Astrocyte (in vitro differentiated cells and primary cell): ENCODE measurements around the gene TBC1D16. TPM values are rescaled to one million over a fixed set of nuclear protein-coding genes. Genes with fewer than 3 reads are reported as not detected.
A peak's percentile ranks its signal among the peaks of the same experiment; 100 is the strongest.

ENCODE experiments used
- DNase-seq: peaks from one replicate; pipeline ENCODE4 v3.0.0-alpha.2; 2010; ENCODE audit warnings: low read depth
- FAIRE-seq: peaks from 2 replicates; lab custom pipeline; 2011; peaks lifted over from hg19 to GRCh38; lab: Jason Lieb, UNC
- H2AFZ ChIP-seq: 2 replicates; pipeline ENCODE4 v1.6.0; 2012; ENCODE audit warnings: low read depth, low read length, inconsistent platforms
- H3K27ac ChIP-seq: 2 replicates; pipeline ENCODE4 v1.5.1; 2011; ENCODE audit warnings: low read depth, low read length, inconsistent platforms
- H3K27me3 ChIP-seq: 2 replicates; pipeline ENCODE4 v1.6.0; 2011; ENCODE audit warnings: low read length, inconsistent platforms; ENCODE audit not compliant: insufficient read depth
- H3K36me3 ChIP-seq: 2 replicates; pipeline ENCODE4 v1.5.1; 2011; ENCODE audit warnings: low read length, inconsistent platforms; ENCODE audit not compliant: insufficient read depth
- H3K4me1 ChIP-seq: 2 replicates; pipeline ENCODE4 v1.5.1; 2011; ENCODE audit warnings: low read length, inconsistent platforms; ENCODE audit not compliant: insufficient read depth
- H3K4me2 ChIP-seq: 2 replicates; pipeline ENCODE4 v1.6.0; 2012; ENCODE audit warnings: low read length, inconsistent platforms
- H3K4me3 ChIP-seq: 2 replicates; pipeline ENCODE4 v1.5.1; 2011; ENCODE audit warnings: low read depth, mild to moderate bottlenecking, low read length, inconsistent platforms; ENCODE audit not compliant: insufficient read depth
- H3K79me2 ChIP-seq: 2 replicates; pipeline ENCODE4 v1.6.0; 2012; ENCODE audit warnings: mild to moderate bottlenecking, low read length, inconsistent platforms; ENCODE audit not compliant: insufficient read depth
- H3K9ac ChIP-seq: 2 replicates; pipeline ENCODE4 v1.6.0; 2012; ENCODE audit warnings: mild to moderate bottlenecking, low read length, inconsistent platforms
- H3K9me3 ChIP-seq: 2 replicates; pipeline ENCODE4 v1.5.1; 2012; ENCODE audit warnings: low read depth, mild to moderate bottlenecking, low read length, inconsistent platforms; ENCODE audit not compliant: insufficient read depth
- H4K20me1 ChIP-seq: 2 replicates; pipeline ENCODE4 v1.6.0; 2012; ENCODE audit warnings: low read length, inconsistent platforms; ENCODE audit not compliant: insufficient read depth
- H3K27ac Mint-ChIP-seq: one replicate; pipeline ENCODE4 v1.8.0; 2021; ENCODE audit warnings: mild to moderate bottlenecking, mixed read lengths; ENCODE audit not compliant: unreplicated experiment
- H3K27me3 Mint-ChIP-seq: one replicate; pipeline ENCODE4 v1.8.0; 2021; ENCODE audit warnings: low read depth, mixed read lengths; ENCODE audit not compliant: unreplicated experiment
- H3K36me3 Mint-ChIP-seq: one replicate; pipeline ENCODE4 v1.8.0; 2021; ENCODE audit warnings: low read depth, mixed read lengths; ENCODE audit not compliant: unreplicated experiment
- H3K4me1 Mint-ChIP-seq: one replicate; pipeline ENCODE4 v1.8.0; 2021; ENCODE audit warnings: low read depth, mixed read lengths; ENCODE audit not compliant: unreplicated experiment
- H3K4me3 Mint-ChIP-seq: one replicate; pipeline ENCODE4 v1.8.0; 2021; ENCODE audit warnings: mild to moderate bottlenecking, moderate library complexity, mixed read lengths; ENCODE audit not compliant: unreplicated experiment
- H3K9me3 Mint-ChIP-seq: one replicate; pipeline ENCODE4 v1.8.0; 2021; ENCODE audit warnings: mild to moderate bottlenecking, mixed read lengths; ENCODE audit not compliant: unreplicated experiment
- CTCF ChIP-seq: IDR thresholded peaks from 2 replicates; pipeline ENCODE4 v1.5.1; 2011; ENCODE audit warnings: low read depth, mild to moderate bottlenecking, inconsistent platforms, low read length, moderate library complexity; ENCODE audit not compliant: insufficient read depth
- EZH2 ChIP-seq: IDR thresholded peaks from 2 replicates; pipeline ENCODE4 v1.6.1; 2012; ENCODE audit warnings: mild to moderate bottlenecking, low read length, inconsistent platforms; ENCODE audit not compliant: insufficient read depth
- total RNA-seq: library from RNA; stranded (reverse); gene quantifications from 2 replicates; pipeline ENCODE4 v1.2.1, GENCODE V29; 2021

TBC1D16 gene
- total RNA-seq, 1 donor from 2014 or later: 37.6 TPM

- no peaks in the 10 kb centered on the region for H3K4me1 ChIP-seq
- Mint-ChIP-seq H3K9me3 (no peaks in the 10 kb centered on the region), H3K27me3 (no peaks in the 10 kb centered on the region), H3K4me3 (no peak overlapping the region), H3K36me3 (peaks cover 17% of the 10 kb centered on the region), H3K27ac (no peak overlapping the region), H3K4me1 (no peaks in the 10 kb centered on the region)
- no peak for DNase-seq
- TF ChIP-seq EZH2 (no peak), CTCF (no peak)
- no peak overlapping the region for H3K27ac ChIP-seq
- no peak overlapping the region for H3K4me2 ChIP-seq
- H3K36me3 ChIP-seq: no peaks in the 10 kb centered on the region
- no peak overlapping the region for H2AFZ ChIP-seq
- no peaks in the 10 kb centered on the region for H3K79me2 ChIP-seq
- H3K4me3 ChIP-seq: no peak overlapping the region
- no peaks in the 10 kb centered on the region for H3K9me3 ChIP-seq
- no peak overlapping the region for H3K9ac ChIP-seq
- FAIRE-seq: no peak
- peaks cover 18% of the 10 kb centered on the region for H4K20me1 ChIP-seq
- no peaks in the 10 kb centered on the region for H3K27me3 ChIP-seq
Measured at GRCh38 chr17:80000136-80000535, 35.5 kb downstream of the TBC1D16 start.

GRCh38 chr17:79997011-79997660, 38.5 kb downstream of the TBC1D16 start:
- no peaks in the 10 kb centered on the region for H3K9me3 Mint-ChIP-seq
- Histone ChIP-seq H4K20me1 (peaks cover 17% of the 10 kb centered on the region), H3K4me2 (no peak overlapping the region), H3K9ac (no peak overlapping the region), H3K27ac (no peak overlapping the region), H2AFZ (no peak overlapping the region), H3K4me3 (no peak overlapping the region), H3K9me3 (no peaks in the 10 kb centered on the region), H3K36me3 (no peaks in the 10 kb centered on the region), H3K27me3 (no peaks in the 10 kb centered on the region), H3K4me1 (peaks cover 20% of the 10 kb centered on the region), H3K79me2 (no peaks in the 10 kb centered on the region)
- peaks cover 16% of the 10 kb centered on the region for H3K4me1 Mint-ChIP-seq
- TF ChIP-seq EZH2: no peak
- TF ChIP-seq CTCF: no peak
- peak overlapping the region; percentile 8 for H3K27ac Mint-ChIP-seq
- peaks cover 18% of the 10 kb centered on the region for H3K36me3 Mint-ChIP-seq
- no peaks in the 10 kb centered on the region for H3K27me3 Mint-ChIP-seq
- DNase-seq (no peak), FAIRE-seq (no peak)
- no peak overlapping the region for H3K4me3 Mint-ChIP-seq

- H3K4me1 Mint-ChIP-seq: peaks cover 17% of the 10 kb centered on the region
- H3K4me3 ChIP-seq: no peak overlapping the region
- H3K36me3 Mint-ChIP-seq: peaks cover 18% of the 10 kb centered on the region
- H3K27me3 Mint-ChIP-seq: no peaks in the 10 kb centered on the region
- peaks cover 17% of the 10 kb centered on the region for H4K20me1 ChIP-seq
- no peaks in the 10 kb centered on the region for H3K79me2 ChIP-seq
- H3K4me3 Mint-ChIP-seq: no peak overlapping the region
- TF ChIP-seq CTCF (no peak), EZH2 (no peak)
- H3K36me3 ChIP-seq: no peaks in the 10 kb centered on the region
- no peak overlapping the region for H3K9ac ChIP-seq
- no peaks in the 10 kb centered on the region for H3K9me3 ChIP-seq
- DNase-seq (no peak), FAIRE-seq (no peak)
- H3K27me3 ChIP-seq: no peaks in the 10 kb centered on the region
- no peak overlapping the region for H3K27ac Mint-ChIP-seq
- no peak overlapping the region for H2AFZ ChIP-seq
- H3K27ac ChIP-seq: no peak overlapping the region
- peaks cover 24% of the 10 kb centered on the region for H3K4me1 ChIP-seq
- H3K4me2 ChIP-seq: no peak overlapping the region
- no peaks in the 10 kb centered on the region for H3K9me3 Mint-ChIP-seq
Measured at GRCh38 chr17:79996291-79996690, 39.4 kb downstream of the TBC1D16 start.
